K562 (cell line): ENCODE measurements around the gene NUP188. TPM values are rescaled to one million over a fixed set of nuclear protein-coding genes. Genes with fewer than 3 reads are reported as not detected.
A peak's percentile ranks its signal among the peaks of the same experiment; 100 is the strongest.

ENCODE experiments used
- C11orf30 ChIP-seq: fragments of 450-650 bp; IDR thresholded peaks from 2 replicates; pipeline ENCODE4 v1.6.1; 2016; ENCODE audit warnings: low read depth, mild to moderate bottlenecking
- FIP1L1 ChIP-seq: fragments of 200-400 bp; formaldehyde crosslinking; IDR thresholded peaks from 2 replicates; pipeline ENCODE4 v1.6.1; 2018; ENCODE audit warnings: mild to moderate bottlenecking, low read depth, low read length; ENCODE audit not compliant: poor library complexity, severe bottlenecking
- GABPB1 ChIP-seq: sonication (generic); formaldehyde crosslinking; IDR thresholded peaks from 2 replicates; pipeline ENCODE4 v1.8.0; 2022; ENCODE audit warnings: mild to moderate bottlenecking, missing genetic modification reagents
- HDAC6 ChIP-seq: IDR thresholded peaks from 2 replicates; pipeline ENCODE4 v1.6.1; 2012; ENCODE audit warnings: low read depth, mild to moderate bottlenecking, control low read depth, inconsistent platforms, low read length, moderate library complexity
- HMGN3 ChIP-seq: IDR thresholded peaks from 2 replicates; pipeline ENCODE4 v1.6.1; 2011; ENCODE audit warnings: borderline replicate concordance, low read depth, mild to moderate bottlenecking, mixed read lengths, low read length; ENCODE audit not compliant: insufficient read length; ENCODE audit errors: extremely low read depth
- HNRNPLL ChIP-seq: fragments of 200-400 bp; formaldehyde crosslinking; IDR thresholded peaks from 2 replicates; pipeline ENCODE4 v1.6.1; 2017; ENCODE audit warnings: low read length, low read depth, mild to moderate bottlenecking; ENCODE audit not compliant: poor library complexity, severe bottlenecking
- HSF4 ChIP-seq: fragments of 250-450 bp; sonication (Bioruptor Pico); IDR thresholded peaks from 2 replicates; pipeline ENCODE4 v2.1.2; 2022; ENCODE audit warnings: mild to moderate bottlenecking, moderate library complexity, borderline replicate concordance
- KDM4B ChIP-seq, 2 experiments: fragments of 450-650 bp in 1 of 2; sonication (generic) in 1 of 2; IDR thresholded peaks; 2 replicates each; pipeline ENCODE4 v1.6.1; 2016 to 2017; ENCODE audit warnings: borderline replicate concordance in 2 of 2, antibody characterized with exemption in 1 of 2, low read depth in 1 of 2, mild to moderate bottlenecking in 1 of 2
- PML ChIP-seq: IDR thresholded peaks from 2 replicates; pipeline ENCODE4 v1.6.1; 2012; ENCODE audit warnings: low read length, inconsistent platforms
- SIN3A ChIP-seq, 2 experiments: fragments of 150-350 bp in 1 of 2; IDR thresholded peaks; 2 replicates each; pipeline ENCODE4 v1.6.1; 2011 to 2016; ENCODE audit warnings: borderline replicate concordance in 2 of 2, low read depth in 2 of 2, low read length in 2 of 2, mild to moderate bottlenecking in 2 of 2, moderate library complexity in 2 of 2; ENCODE audit not compliant: control insufficient read depth in 1 of 2
- SMAD4 ChIP-seq: fragments of 250-450 bp; sonication (Bioruptor Pico); conservative IDR thresholded peaks from 2 replicates; pipeline ENCODE4 v1.8.0; 2021; ENCODE audit warnings: inconsistent platforms, mild to moderate bottlenecking, moderate library complexity
- SMARCA5 ChIP-seq: fragments of 450-650 bp; IDR thresholded peaks from 2 replicates; pipeline ENCODE4 v1.6.1; 2016
- STAT5B ChIP-seq: fragments of 250-450 bp; sonication (Bioruptor Pico); IDR thresholded peaks from 2 replicates; pipeline ENCODE4 v1.8.0; 2021; ENCODE audit warnings: mild to moderate bottlenecking, inconsistent platforms
- TBP ChIP-seq: optimal IDR thresholded peaks from 2 replicates; pipeline ENCODE3; 2011; ENCODE audit warnings: low read depth, low read length, improper control_type of control experiment
- polyA plus RNA-seq, 8 experiments: library from polyadenylated mRNA; depleted of rRNA in 4 of 8; stranded (reverse) in 5 of 8; unstranded in 3 of 8; fragments of >200 nt; fragmentation: Nextera tagmentation in 2 of 8; fragmentation: Illumina TruSeq in 1 of 8; extraction: Ambion mirVana in 2 of 8; extraction: Trizol in 1 of 8; gene quantifications; 2 replicates each; pipeline versions ENCODE4 v1.2.1 to v1.2.3, GENCODE V29; 2011 to 2014; ENCODE audit warnings: inconsistent platforms in 1 of 8, missing spikeins in 1 of 8
- total RNA-seq, 7 experiments: library from RNA; depleted of rRNA in 6 of 7; stranded (reverse); fragments of >200 nt in 6 of 7; fragmentation: Illumina TruSeq in 2 of 7; extraction: Trizol in 2 of 7; gene quantifications; 2 replicates each; pipeline versions ENCODE4 v1.2.1 to v1.2.3, GENCODE V29; 2011 to 2021; ENCODE audit warnings: low replicate concordance in 1 of 7
- TF ChIP-seq, protein P1 (sequence below): sonication (generic); formaldehyde crosslinking; IDR thresholded peaks from 2 replicates; pipeline ENCODE4 v1.8.1; 2023; ENCODE audit warnings: mild to moderate bottlenecking, missing genetic modification reagents
- TF ChIP-seq, protein P2 (sequence below): sonication (generic); formaldehyde crosslinking; IDR thresholded peaks from 2 replicates; pipeline ENCODE4 v1.8.0; 2022; ENCODE audit warnings: missing genetic modification reagents, mild to moderate bottlenecking, moderate library complexity, borderline replicate concordance
- TF ChIP-seq, protein P3 (sequence below): fragments of 450-650 bp; formaldehyde crosslinking; IDR thresholded peaks from 2 replicates; pipeline ENCODE4 v1.4.0; 2022; ENCODE audit warnings: missing genetic modification characterization
- TF ChIP-seq, protein P4 (sequence below): sonication (generic); formaldehyde crosslinking; IDR thresholded peaks from 2 replicates; pipeline ENCODE4 v1.8.0; 2022; ENCODE audit warnings: mild to moderate bottlenecking, missing genetic modification reagents

Gene NUP188
- total and polyA plus RNA-seq, 9 of the 15 experiments (the other 6 are each of a cell fraction or from before 2014, with no cell fraction given): 11.7 to 135 (median 70.6) TPM

DNA sequence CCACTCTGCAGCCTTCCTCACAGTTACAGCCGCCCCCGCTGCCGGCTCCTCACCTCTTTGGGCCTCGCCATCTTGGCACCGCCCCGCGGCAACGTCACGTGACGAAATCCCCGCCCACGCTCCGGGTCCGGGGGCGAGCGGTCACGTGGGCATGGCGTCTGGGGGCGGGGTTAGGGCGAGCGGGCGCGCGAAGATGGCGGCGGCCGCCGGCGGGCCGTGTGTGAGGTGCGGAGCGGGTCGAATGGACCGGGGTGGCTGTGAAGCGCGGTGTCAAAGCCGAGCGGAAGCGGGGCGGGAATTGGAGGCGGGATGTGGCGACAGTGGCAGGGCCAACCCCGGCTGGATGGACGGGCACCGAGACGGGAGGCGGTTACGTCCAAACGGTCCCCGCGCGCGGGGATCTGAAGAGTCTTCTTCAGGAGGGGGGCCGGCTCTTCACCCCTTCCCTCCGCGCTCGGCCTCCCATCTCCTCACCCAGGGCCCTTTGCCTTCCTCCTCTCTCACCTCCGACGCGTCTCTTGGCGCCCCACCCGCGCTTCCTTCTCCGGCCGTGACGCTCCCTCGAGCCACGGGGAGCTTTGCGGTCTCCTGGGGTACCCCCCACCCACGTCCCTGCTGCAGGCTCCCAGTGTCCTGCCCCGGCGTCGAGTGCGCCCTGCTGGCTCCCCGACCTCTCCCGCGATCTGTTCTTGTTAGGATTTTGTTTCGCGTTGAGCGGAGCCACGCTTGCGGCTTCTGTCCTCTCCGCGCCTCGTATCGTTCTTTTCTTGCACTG is at the start of gene NUP188, which contains the start of gene DOLK (continued):
- TF ChIP-seq SMARCA5: no peak
- peak; percentile 76 to 83; a peak in 3 of 4 replicates for TF ChIP-seq SIN3A (IDR thresholded peaks at IDR 0.05; ENCODE audit: borderline replicate concordance in 2 of 2, control insufficient read depth in 1 of 2, low read depth in 2 of 2, low read length in 2 of 2)
- TF ChIP-seq KDM4B (IDR thresholded peaks at IDR 0.05; ENCODE audit: borderline replicate concordance in 2 of 2, low read depth in 1 of 2): 0 out of 4 replicates have a peak, but pooled peaks of 1 of the 2 experiments have one; percentile 51
- TF ChIP-seq, protein P1, sequence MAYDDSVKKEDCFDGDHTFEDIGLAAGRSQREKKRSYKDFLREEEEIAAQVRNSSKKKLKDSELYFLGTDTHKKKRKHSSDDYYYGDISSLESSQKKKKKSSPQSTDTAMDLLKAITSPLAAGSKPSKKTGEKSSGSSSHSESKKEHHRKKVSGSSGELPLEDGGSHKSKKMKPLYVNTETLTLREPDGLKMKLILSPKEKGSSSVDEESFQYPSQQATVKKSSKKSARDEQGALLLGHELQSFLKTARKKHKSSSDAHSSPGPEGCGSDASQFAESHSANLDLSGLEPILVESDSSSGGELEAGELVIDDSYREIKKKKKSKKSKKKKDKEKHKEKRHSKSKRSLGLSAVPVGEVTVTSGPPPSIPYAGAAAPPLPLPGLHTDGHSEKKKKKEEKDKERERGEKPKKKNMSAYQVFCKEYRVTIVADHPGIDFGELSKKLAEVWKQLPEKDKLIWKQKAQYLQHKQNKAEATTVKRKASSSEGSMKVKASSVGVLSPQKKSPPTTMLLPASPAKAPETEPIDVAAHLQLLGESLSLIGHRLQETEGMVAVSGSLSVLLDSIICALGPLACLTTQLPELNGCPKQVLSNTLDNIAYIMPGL (CRISPR knock-in tag): no peak
- TF ChIP-seq, protein P2, sequence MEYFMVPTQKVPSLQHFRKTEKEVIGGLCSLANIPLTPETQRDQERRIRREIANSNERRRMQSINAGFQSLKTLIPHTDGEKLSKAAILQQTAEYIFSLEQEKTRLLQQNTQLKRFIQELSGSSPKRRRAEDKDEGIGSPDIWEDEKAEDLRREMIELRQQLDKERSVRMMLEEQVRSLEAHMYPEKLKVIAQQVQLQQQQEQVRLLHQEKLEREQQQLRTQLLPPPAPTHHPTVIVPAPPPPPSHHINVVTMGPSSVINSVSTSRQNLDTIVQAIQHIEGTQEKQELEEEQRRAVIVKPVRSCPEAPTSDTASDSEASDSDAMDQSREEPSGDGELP (CRISPR knock-in tag): peak; percentile 75
- TF ChIP-seq HNRNPLL: peak; percentile 5
- peak; percentile 74; the same call in 1 of the 2 replicates for TF ChIP-seq SMAD4
- peak; percentile 80 for TF ChIP-seq GABPB1 (CRISPR knock-in tag)
- TF ChIP-seq TBP: peak; percentile 93
- TF ChIP-seq HMGN3: peak; percentile 84
- TF ChIP-seq C11orf30: peak; percentile 93
- TF ChIP-seq HDAC6: peak; percentile 35; the same call in 1 of the 2 replicates
- TF ChIP-seq PML: peak; percentile 85; the same call in 1 of the 2 replicates
- no peak for TF ChIP-seq STAT5B (CRISPR knock-in tag)
- TF ChIP-seq, protein P3, sequence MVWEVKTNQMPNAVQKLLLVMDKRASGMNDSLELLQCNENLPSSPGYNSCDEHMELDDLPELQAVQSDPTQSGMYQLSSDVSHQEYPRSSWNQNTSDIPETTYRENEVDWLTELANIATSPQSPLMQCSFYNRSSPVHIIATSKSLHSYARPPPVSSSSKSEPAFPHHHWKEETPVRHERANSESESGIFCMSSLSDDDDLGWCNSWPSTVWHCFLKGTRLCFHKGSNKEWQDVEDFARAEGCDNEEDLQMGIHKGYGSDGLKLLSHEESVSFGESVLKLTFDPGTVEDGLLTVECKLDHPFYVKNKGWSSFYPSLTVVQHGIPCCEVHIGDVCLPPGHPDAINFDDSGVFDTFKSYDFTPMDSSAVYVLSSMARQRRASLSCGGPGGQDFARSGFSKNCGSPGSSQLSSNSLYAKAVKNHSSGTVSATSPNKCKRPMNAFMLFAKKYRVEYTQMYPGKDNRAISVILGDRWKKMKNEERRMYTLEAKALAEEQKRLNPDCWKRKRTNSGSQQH (CRISPR knock-in tag): 0 out of 2 replicates have a peak, but pooled peaks have one; percentile 26
- TF ChIP-seq FIP1L1: peak; percentile 79
- no peak for TF ChIP-seq HSF4 (CRISPR knock-in tag)
- TF ChIP-seq, protein P4, sequence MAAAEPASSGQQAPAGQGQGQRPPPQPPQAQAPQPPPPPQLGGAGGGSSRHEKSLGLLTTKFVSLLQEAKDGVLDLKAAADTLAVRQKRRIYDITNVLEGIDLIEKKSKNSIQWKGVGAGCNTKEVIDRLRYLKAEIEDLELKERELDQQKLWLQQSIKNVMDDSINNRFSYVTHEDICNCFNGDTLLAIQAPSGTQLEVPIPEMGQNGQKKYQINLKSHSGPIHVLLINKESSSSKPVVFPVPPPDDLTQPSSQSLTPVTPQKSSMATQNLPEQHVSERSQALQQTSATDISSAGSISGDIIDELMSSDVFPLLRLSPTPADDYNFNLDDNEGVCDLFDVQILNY (CRISPR knock-in tag): no peak; the same call in 1 of the 2 replicates
